ENCODE data around the gene PPP3CA. TPM values are rescaled to one million over a fixed set of nuclear protein-coding genes. Genes with fewer than 3 reads are reported as not detected.

PPP3CA gene
- total and polyA plus RNA-seq, 7 donors, result 11.8 to 47.7 (median 26.2) TPM

GRCh38 chr4:101282076-101282844 is 65.1 kb downstream of the PPP3CA start:
- intact Hi-C loops (cut with DNase I), result no loop called here
- Histone ChIP-seq H3K4me1 (peaks cover 0 to 40% (median 14%) of the 10 kb centered on the region in 4 donors), H3K27me3 (no peaks in the 10 kb centered on the region), H3K9me3 (no peaks in the 10 kb centered on the region), H3K27ac (no peak overlapping the region), H3K4me3 (no peak overlapping the region), H3K36me3 (no peaks in the 10 kb centered on the region)
- WGBS, 2 donors, result 71 to 95% methylated on average over 4 of the region's 4 CpGs
- DNase-seq, result no peak
- TF ChIP-seq POLR2A (IDR thresholded peaks at IDR 0.05), result no peak
- no peak for TF ChIP-seq EP300 (IDR thresholded peaks at IDR 0.05)
- TF ChIP-seq CTCF (IDR thresholded peaks at IDR 0.05), result no peak
- TF ChIP-seq POLR2AphosphoS5 (IDR thresholded peaks at IDR 0.05), result no peak

GRCh38 chr4:101280866-101281600 is 66.3 kb downstream of the PPP3CA start:
- Histone ChIP-seq H3K4me3 (no peak overlapping the region), H3K27ac (no peak overlapping the region), H3K9me3 (no peaks in the 10 kb centered on the region), H3K4me1 (peaks cover 0 to 28% (median 10%) of the 10 kb centered on the region in 4 donors), H3K27me3 (no peaks in the 10 kb centered on the region), H3K36me3 (no peaks in the 10 kb centered on the region)
- intact Hi-C loops (cut with DNase I), result no loop called here
- DNase-seq, result no peak
- TF ChIP-seq CTCF (IDR thresholded peaks at IDR 0.05) (no peak), EP300 (IDR thresholded peaks at IDR 0.05) (no peak), POLR2A (IDR thresholded peaks at IDR 0.05) (no peak), POLR2AphosphoS5 (IDR thresholded peaks at IDR 0.05) (no peak)
- WGBS, 2 donors, result 90 to 93% methylated on average over 3 of the region's 3 CpGs

- peak overlapping the region in 1 of 4 donors; percentile 11 for H3K27ac ChIP-seq
- intact Hi-C loops (cut with DNase I), result no loop called here
- peak; percentile 74 for DNase-seq
Observed at GRCh38 chr4:101279377-101279871, 67.9 kb downstream of the PPP3CA start.

GRCh38 chr4:101277671-101278070 is 69.7 kb downstream of the PPP3CA start:
- WGBS, 2 donors, result 0 to 84% methylated on average over 1 of the region's 1 CpG
- no peaks in the 10 kb centered on the region for H3K36me3 ChIP-seq
- DNase-seq, result no peak
- peaks cover 0 to 19% (median 6%) of the 10 kb centered on the region in 4 donors for H3K4me1 ChIP-seq
- H3K4me3 ChIP-seq, result no peak overlapping the region
- H3K27me3 ChIP-seq, result no peaks in the 10 kb centered on the region
- intact Hi-C loops (cut with DNase I), result no loop called here
- no peaks in the 10 kb centered on the region for H3K9me3 ChIP-seq
- TF ChIP-seq POLR2AphosphoS5 (IDR thresholded peaks at IDR 0.05) (no peak), CTCF (IDR thresholded peaks at IDR 0.05) (no peak), EP300 (IDR thresholded peaks at IDR 0.05) (no peak), POLR2A (IDR thresholded peaks at IDR 0.05) (no peak)
- no peak overlapping the region for H3K27ac ChIP-seq

More at GRCh38 chr4:101279377-101279871, 67.9 kb downstream of the PPP3CA start:
- WGBS, 2 donors, result 66 to 85% methylated on average over 3 of the region's 3 CpGs
- Histone ChIP-seq H3K4me3 (no peak overlapping the region), H3K36me3 (no peaks in the 10 kb centered on the region), H3K27me3 (no peaks in the 10 kb centered on the region), H3K9me3 (no peaks in the 10 kb centered on the region), H3K4me1 (peaks cover 0 to 20% (median 10%) of the 10 kb centered on the region in 4 donors)
- TF ChIP-seq POLR2AphosphoS5 (IDR thresholded peaks at IDR 0.05), result peak in 3 of 4 donors; percentile 56 to 59 (median 56)
- TF ChIP-seq POLR2A (IDR thresholded peaks at IDR 0.05), result no peak

GRCh38 chr4:101276661-101277060 is 70.7 kb downstream of the PPP3CA start:
- WGBS, 2 donors, result 85 to 87% methylated on average over 3 of the region's 3 CpGs
- TF ChIP-seq EP300 (IDR thresholded peaks at IDR 0.05), result no peak
- no peak for TF ChIP-seq POLR2AphosphoS5 (IDR thresholded peaks at IDR 0.05)
- no peak for TF ChIP-seq POLR2A (IDR thresholded peaks at IDR 0.05)
- no peak for TF ChIP-seq CTCF (IDR thresholded peaks at IDR 0.05)
- no peak for DNase-seq
- intact Hi-C loops (cut with DNase I), result no loop called here
- Histone ChIP-seq H3K27me3 (no peaks in the 10 kb centered on the region), H3K4me3 (no peak overlapping the region), H3K36me3 (no peaks in the 10 kb centered on the region), H3K27ac (no peak overlapping the region), H3K9me3 (no peaks in the 10 kb centered on the region), H3K4me1 (peaks cover 0 to 19% (median 6%) of the 10 kb centered on the region in 4 donors)
